ENCODE data around the gene HDAC9.
"Not testable (repeated sequence)": the region's sequence is repeated elsewhere in the genome, so short reads cannot be mapped to it uniquely, and the experiment has no call there.

The HDAC9 gene

GRCh38 chr7:18974803-18975202 is 479.3 kb downstream of the HDAC9 start:
- no peak for DNase-seq (ENCODE audit: low read depth in 2 of 2)

- no peak for DNase-seq (ENCODE audit: low read depth in 2 of 2)
These were observed 479.7 kb downstream of the HDAC9 start for GRCh38 chr7:18975276-18975675.

- no peak for DNase-seq (ENCODE audit: low read depth in 2 of 2)
These were observed 480.2 kb downstream of the HDAC9 start for GRCh38 chr7:18975689-18976280.

GRCh38 chr7:18976715-18977471 is 481.3 kb downstream of the HDAC9 start:
- DNase-seq (ENCODE audit: low read depth in 2 of 2): no peak

- no peak for DNase-seq (ENCODE audit: low read depth in 2 of 2)
These were observed 482.6 kb downstream of the HDAC9 start for GRCh38 chr7:18978108-18978495.

GRCh38 chr7:18990700-18991099 is 495.2 kb downstream of the HDAC9 start:
- DNase-seq (ENCODE audit: low read depth in 2 of 2): not testable (repeated sequence)

GRCh38 chr7:18993933-18994668 is 498.6 kb downstream of the HDAC9 start:
- no peak for DNase-seq (ENCODE audit: low read depth in 2 of 2)

- DNase-seq (ENCODE audit: low read depth in 2 of 2): no peak
These were observed 499.7 kb downstream of the HDAC9 start for GRCh38 chr7:18995270-18995671.

- no peak for DNase-seq (ENCODE audit: low read depth in 2 of 2)
These were observed 500.4 kb downstream of the HDAC9 start for GRCh38 chr7:18995811-18996426.

- DNase-seq (ENCODE audit: low read depth in 2 of 2): no peak
These were observed 501.0 kb downstream of the HDAC9 start for GRCh38 chr7:18996583-18996982.

GRCh38 chr7:18997477-18998150 is 502.1 kb downstream of the HDAC9 start:
- no peak for DNase-seq (ENCODE audit: low read depth in 2 of 2)

- no peak for DNase-seq (ENCODE audit: low read depth in 2 of 2)
These were observed 504.9 kb downstream of the HDAC9 start for GRCh38 chr7:19000410-19000809.

- no peak for DNase-seq (ENCODE audit: low read depth in 2 of 2)
These were observed 506.3 kb downstream of the HDAC9 start for GRCh38 chr7:19001854-19002253.

GRCh38 chr7:19009241-19009935 is 513.8 kb downstream of the HDAC9 start:
- no peak for DNase-seq (ENCODE audit: low read depth in 2 of 2)

- no peak for DNase-seq (ENCODE audit: low read depth in 2 of 2)
These were observed 514.4 kb downstream of the HDAC9 start for GRCh38 chr7:19009936-19010280.

- DNase-seq (ENCODE audit: low read depth in 2 of 2): no peak
These were observed 515.7 kb downstream of the HDAC9 start for GRCh38 chr7:19011212-19011611.

GRCh38 chr7:19015098-19015497 is 519.5 kb downstream of the HDAC9 start:
- DNase-seq (ENCODE audit: low read depth in 2 of 2): no peak

GRCh38 chr7:19016140-19016539 is 520.6 kb downstream of the HDAC9 start:
- DNase-seq (ENCODE audit: low read depth in 2 of 2): no peak

- no peak for DNase-seq (ENCODE audit: low read depth in 2 of 2)
These were observed 521.8 kb downstream of the HDAC9 start for GRCh38 chr7:19017374-19017773.

- DNase-seq (ENCODE audit: low read depth in 2 of 2): no peak
These were observed 524.5 kb downstream of the HDAC9 start for GRCh38 chr7:19020062-19020461.

- no peak for DNase-seq (ENCODE audit: low read depth in 2 of 2)
These were observed 525.2 kb downstream of the HDAC9 start for GRCh38 chr7:19020711-19021110.
